Astrocyte of the hippocampus (primary cell): Measurements from ENCODE around the gene UBE2E1.
"Not testable (repeated sequence)": the region's sequence is repeated elsewhere in the genome, so short reads cannot be mapped to it uniquely, and the experiment has no call there.

Source experiments
- DNase-seq: peaks from one replicate; pipeline ENCODE4 v3.0.0; 2011; ENCODE audit warnings: low read depth, low spot score

UBE2E1 gene

GRCh38 chr3:23916152-23916885 lies 110.6 kb downstream of the UBE2E1 start:
- DNase-seq = no peak

GRCh38 chr3:23916886-23917678 lies 111.3 kb downstream of the UBE2E1 start, which contains the start of the genes NKIRAS1 and RPL15:
Gene NKIRAS1 (minus strand): TSS chr3:23916990. CDS start chr3:23910904, 6,086 bp downstream.
Gene RPL15 (plus strand): TSS chr3:23917132. CDS start chr3:23917860, 728 bp downstream.
- peak; percentile 99 for DNase-seq

- peak; percentile 70 for DNase-seq
Measured at GRCh38 chr3:23917679-23918303, 112.0 kb downstream of the UBE2E1 start.

- DNase-seq = not testable (repeated sequence)
Measured at GRCh38 chr3:23918331-23918730, 112.6 kb downstream of the UBE2E1 start.

GRCh38 chr3:23919628-23920027 lies 113.9 kb downstream of the UBE2E1 start:
- DNase-seq = no peak

- no peak for DNase-seq
Measured at GRCh38 chr3:23920151-23920655, 114.4 kb downstream of the UBE2E1 start.

- no peak for DNase-seq
Measured at GRCh38 chr3:23921052-23921511, 115.3 kb downstream of the UBE2E1 start.

GRCh38 chr3:23923786-23924185 lies 118.0 kb downstream of the UBE2E1 start:
- DNase-seq = peak; percentile 82

- no peak for DNase-seq
Measured at GRCh38 chr3:23926246-23926645, 120.5 kb downstream of the UBE2E1 start.

- no peak for DNase-seq
Measured at GRCh38 chr3:23926736-23927135, 121.0 kb downstream of the UBE2E1 start.

GRCh38 chr3:23928524-23928923 lies 122.8 kb downstream of the UBE2E1 start:
- no peak for DNase-seq

- no peak for DNase-seq
Measured at GRCh38 chr3:23931597-23931996, 125.8 kb downstream of the UBE2E1 start.

- no peak for DNase-seq
Measured at GRCh38 chr3:23932571-23932970, 126.8 kb downstream of the UBE2E1 start.

- DNase-seq = no peak
Measured at GRCh38 chr3:23934253-23934652, 128.5 kb downstream of the UBE2E1 start.

GRCh38 chr3:23937296-23937695 lies 131.5 kb downstream of the UBE2E1 start:
- DNase-seq = no peak

- DNase-seq = no peak
Measured at GRCh38 chr3:23938688-23939087, 132.9 kb downstream of the UBE2E1 start.

- no peak for DNase-seq
Measured at GRCh38 chr3:23940775-23941174, 135.0 kb downstream of the UBE2E1 start.
